Medulla oblongata (tissue), 1 donor: ENCODE results near the gene RTN4IP1.
A peak's percentile ranks its signal among the peaks of the same experiment; 100 is the strongest.
"Not testable (repeated sequence)": the region's sequence is repeated elsewhere in the genome, so short reads cannot be mapped to it uniquely, and the experiment has no call there.

Experiments used
- DNase-seq: peaks from one replicate; pipeline ENCODE4 v3.0.0-alpha.2; 2015; ENCODE audit errors: extremely low spot score

The RTN4IP1 gene

DNA sequence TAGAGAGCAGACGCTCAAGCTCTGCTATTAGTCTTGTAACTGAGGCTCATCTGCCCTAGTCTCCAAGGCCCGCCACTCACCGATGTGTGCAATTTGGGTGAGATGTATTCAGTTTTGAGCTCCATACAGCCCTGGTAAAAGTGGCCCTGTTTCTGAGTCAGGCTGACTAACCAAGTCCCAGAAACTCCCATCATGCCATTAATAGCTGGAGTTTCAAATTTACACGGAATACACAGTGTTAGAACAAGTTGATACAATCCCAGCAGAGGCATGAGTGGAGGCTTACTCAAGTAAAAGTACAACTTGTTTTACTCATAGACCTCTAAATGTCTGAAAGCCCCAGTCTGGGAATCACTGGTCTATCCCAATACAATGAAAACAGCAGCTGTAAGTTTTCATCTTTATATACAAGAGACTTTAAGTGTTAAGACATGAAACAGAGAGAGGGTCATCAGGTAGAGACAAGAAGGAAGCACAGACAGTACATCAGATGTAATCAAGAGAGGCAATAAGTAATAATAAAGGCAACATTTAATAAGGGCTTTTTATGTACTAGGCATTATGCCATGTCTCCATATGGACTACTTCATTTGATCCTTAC lies 42.4 kb downstream of the RTN4IP1 start:
- DNase-seq: no peak

DNA sequence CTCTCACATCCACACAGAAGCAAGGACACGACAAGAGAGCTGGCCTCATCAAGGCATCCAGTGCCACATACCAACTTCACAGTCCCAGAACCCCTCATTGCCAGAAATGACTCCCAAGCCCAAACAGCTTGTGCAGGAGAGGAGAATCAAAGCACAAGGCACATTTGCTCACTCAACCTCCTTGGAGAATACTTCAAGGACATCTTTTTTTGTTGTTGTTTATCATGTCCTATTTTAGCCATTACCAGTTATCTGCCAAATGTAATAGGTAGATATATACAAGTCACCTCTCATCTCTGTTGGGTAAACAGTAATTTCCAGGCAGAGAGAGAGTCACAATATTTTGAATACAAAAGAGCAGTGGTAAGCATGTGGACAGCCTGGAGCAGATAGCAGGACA lies 47.8 kb downstream of the RTN4IP1 start:
- no peak for DNase-seq

GRCh38 chr6:106579281-106579680 lies 50.0 kb downstream of the RTN4IP1 start:
- no peak for DNase-seq

- peak; percentile 73 for DNase-seq
Observed at GRCh38 chr6:106574741-106575458, 54.4 kb downstream of the RTN4IP1 start.

- DNase-seq: no peak
Observed at GRCh38 chr6:106572875-106573585, 56.3 kb downstream of the RTN4IP1 start.

- no peak for DNase-seq
Observed at GRCh38 chr6:106572436-106572835, 56.9 kb downstream of the RTN4IP1 start.

GRCh38 chr6:106569428-106569827 lies 59.9 kb downstream of the RTN4IP1 start:
- DNase-seq: no peak

GRCh38 chr6:106568530-106568929 lies 60.8 kb downstream of the RTN4IP1 start:
- no peak for DNase-seq

DNA sequence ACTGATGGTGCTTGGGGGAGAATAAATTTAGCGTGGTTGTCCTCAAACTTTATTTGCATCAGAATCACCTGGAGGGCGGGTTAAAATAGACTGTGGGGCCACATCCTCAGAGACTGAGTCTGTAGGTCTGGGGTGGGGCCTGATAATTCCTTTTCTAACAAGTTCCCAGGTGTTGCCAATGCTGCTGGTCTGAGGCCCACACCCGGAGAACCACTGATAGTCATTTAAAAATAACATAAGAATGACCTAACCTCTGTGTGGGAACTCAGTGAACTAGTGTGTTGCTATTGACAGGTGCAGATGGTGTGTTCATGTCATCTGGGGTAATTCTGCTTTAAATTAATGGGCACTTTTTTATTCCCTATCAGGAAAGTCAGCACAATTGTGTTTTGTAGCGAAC lies 64.8 kb downstream of the RTN4IP1 start:
- no peak for DNase-seq

- no peak for DNase-seq
Observed at GRCh38 chr6:106563614-106564013, 65.7 kb downstream of the RTN4IP1 start.

GRCh38 chr6:106561686-106562405 lies 67.5 kb downstream of the RTN4IP1 start:
- DNase-seq: no peak

DNA sequence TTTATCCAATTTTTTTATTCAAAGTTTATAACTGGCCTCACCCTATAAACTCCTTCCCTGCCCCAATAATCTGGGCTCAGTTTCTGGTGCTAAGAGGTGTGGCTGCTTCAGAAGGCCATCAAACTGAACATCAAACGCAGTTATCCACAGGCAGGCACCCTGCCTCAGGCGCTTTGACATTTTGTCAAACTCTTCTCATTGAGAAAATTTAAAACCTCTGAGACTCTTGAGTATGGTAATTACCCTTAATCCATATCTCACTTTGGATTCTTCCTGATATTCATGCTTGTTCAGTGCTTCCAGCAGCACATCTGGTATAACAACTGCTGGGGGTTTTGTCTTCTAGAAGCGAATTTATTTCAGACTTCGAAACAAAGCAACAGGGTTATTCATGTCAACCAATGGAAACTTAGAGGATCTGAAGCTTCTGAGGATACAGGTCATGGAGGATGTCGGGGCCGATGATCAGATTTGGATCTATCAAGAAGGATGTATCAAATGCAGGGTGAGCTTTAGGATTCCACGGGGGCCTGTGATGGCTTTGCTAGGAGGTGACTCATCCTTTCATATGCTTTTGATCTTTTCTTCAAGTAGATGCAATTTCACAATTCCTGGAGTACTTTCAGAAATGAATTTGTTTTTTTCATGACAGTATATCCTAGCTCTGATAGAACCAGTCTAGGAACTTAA lies 68.2 kb downstream of the RTN4IP1 start:
- no peak for DNase-seq

DNA sequence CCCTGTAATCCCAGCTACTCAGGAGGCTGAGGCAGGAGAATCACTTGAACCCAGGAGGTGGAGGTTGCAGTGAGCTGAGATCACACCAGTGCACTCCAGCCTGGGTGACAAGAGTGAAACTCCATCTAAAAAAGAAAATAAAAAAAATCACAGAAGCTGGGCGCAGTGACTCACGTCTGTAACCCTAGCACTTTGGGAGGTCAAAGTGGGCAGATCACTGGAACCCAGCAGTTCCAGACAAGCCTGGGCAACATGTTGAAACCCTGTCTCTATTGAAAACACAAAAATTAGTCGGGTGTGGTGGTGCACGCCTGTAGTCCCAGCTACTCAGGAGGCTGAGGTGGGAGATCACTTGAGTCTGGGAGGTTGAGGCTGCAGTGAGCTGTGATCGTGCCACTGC lies 69.6 kb downstream of the RTN4IP1 start:
- not testable (repeated sequence) for DNase-seq

DNA sequence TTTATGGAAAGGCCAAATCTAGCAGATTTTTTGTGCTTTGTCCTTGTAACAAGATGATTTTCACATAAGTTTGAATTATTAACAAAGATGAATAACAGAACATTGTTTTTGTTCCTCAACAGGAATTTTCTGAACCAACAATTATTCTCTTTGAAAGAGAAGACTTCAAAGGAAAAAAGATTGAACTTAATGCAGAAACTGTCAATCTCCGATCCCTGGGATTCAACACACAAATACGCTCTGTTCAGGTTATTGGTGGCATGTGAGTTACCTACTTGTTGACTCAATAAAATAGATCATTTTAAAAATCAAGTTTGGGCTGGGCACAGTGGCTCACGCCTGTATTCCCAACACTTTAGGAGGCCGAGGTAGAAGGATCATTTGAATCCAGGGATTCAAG lies 70.9 kb downstream of the RTN4IP1 start:
- DNase-seq: no peak

DNA sequence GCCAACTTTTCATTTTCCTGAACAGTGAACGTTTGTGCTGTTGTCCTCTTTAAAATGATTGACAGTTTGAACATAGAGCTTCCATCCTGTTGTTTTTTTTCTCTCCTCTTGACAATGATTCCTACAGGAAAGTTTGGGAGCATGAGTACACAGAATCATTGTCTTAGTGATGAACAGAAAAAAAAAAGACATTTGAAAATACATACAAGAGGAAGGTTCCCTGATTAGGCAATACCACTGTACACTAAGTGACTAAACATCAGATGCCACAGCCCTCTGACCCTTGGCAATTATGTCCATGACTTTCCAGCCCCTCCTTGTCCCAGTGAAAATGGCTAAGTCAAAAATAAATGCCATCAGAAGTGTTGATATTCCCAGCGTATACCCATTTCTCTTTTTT lies 71.5 kb downstream of the RTN4IP1 start:
- no peak for DNase-seq

- peak; percentile 50 for DNase-seq
Observed at GRCh38 chr6:106556368-106556960, 72.8 kb downstream of the RTN4IP1 start.

GRCh38 chr6:106555767-106556166 lies 73.5 kb downstream of the RTN4IP1 start:
- DNase-seq: no peak

GRCh38 chr6:106553440-106553839 lies 75.9 kb downstream of the RTN4IP1 start:
- no peak for DNase-seq

DNA sequence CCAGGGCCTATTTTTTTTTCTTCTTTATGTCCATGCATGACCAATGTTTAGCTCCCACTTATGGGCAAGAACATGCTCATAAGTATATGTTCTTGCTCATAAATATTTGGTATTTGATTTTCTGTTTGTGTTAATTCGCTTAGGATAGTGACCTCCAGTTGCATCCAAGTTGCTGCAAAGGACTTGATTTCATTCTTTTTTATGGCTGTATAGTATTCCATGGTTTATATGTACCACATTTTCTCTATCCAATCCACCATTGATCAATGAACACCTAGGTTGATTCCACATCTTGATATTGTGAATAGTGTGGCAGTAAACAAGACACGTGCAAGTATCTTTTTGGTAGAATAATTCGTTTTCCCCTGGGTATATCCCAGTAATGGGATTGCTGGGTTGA lies 78.1 kb downstream of the RTN4IP1 start:
- DNase-seq: no peak

DNA sequence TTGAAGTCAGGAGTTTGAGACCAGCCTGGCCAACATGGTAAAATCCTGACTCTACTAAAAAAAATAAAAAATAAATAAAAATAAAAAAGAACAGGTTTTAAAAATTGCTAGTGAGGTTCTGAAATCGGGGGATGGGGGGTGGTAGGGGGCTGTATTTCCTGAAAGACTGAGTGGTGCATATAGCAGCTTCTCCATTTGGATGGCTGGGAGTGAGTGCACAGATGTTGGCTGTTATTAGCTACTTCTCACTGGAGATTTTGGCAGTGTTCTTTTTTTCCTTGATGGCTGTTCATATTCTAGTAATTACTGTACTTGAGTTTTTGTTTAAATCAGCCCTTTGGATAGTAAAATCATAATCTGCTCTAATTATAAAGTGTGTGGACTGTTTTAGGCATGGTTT lies 79.8 kb downstream of the RTN4IP1 start:
- DNase-seq: no peak

GRCh38 chr6:106548926-106549455 lies 80.3 kb downstream of the RTN4IP1 start:
- DNase-seq: not testable (repeated sequence)
